ENCODE data around the gene PRSS23.

- TF ChIP-seq CTCF (IDR thresholded peaks at IDR 0.05; ENCODE audit: poor library complexity) (no peak), EZH2 (IDR thresholded peaks at IDR 0.05; ENCODE audit: borderline replicate concordance) (no peak)
Observed at GRCh38 chr11:86814775-86815174, 14.4 kb downstream of the PRSS23 start.

Measured in hepatocyte (in vitro differentiated cells).